ENCODE data around the gene PROM1. TPM values are rescaled to one million over a fixed set of nuclear protein-coding genes. Genes with fewer than 3 reads are reported as not detected.

The PROM1 gene
- total and polyA plus RNA-seq, 2 of the 13 experiments (the other 11 are each of a cell fraction or from before 2014, with no cell fraction given), result 3.9 to 16.4 TPM

DNA sequence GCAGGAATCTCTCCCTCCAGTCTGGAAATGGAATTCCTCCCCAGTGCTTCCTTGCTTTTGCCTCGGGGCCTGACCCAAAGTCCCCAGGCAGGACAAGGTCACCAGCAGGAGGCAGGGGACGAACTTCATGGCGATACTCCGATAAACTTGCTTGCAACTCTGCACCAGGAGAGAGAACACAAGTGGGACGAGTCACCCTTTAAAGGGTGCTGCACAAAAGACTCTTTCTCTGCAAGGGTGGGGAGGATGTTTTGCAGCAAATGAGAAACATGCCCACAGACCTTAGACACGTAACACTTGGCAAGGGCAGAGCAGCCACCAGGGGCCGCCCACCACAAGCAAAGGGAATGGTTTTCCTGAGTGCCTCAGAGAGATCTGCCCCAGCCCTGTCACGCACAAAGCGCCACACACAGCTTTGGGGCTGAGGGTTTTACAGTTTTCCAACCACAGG lies 120.8 kb downstream of the PROM1 start, which contains the start of gene FGFBP2 (continued):
- TF ChIP-seq, protein P1, sequence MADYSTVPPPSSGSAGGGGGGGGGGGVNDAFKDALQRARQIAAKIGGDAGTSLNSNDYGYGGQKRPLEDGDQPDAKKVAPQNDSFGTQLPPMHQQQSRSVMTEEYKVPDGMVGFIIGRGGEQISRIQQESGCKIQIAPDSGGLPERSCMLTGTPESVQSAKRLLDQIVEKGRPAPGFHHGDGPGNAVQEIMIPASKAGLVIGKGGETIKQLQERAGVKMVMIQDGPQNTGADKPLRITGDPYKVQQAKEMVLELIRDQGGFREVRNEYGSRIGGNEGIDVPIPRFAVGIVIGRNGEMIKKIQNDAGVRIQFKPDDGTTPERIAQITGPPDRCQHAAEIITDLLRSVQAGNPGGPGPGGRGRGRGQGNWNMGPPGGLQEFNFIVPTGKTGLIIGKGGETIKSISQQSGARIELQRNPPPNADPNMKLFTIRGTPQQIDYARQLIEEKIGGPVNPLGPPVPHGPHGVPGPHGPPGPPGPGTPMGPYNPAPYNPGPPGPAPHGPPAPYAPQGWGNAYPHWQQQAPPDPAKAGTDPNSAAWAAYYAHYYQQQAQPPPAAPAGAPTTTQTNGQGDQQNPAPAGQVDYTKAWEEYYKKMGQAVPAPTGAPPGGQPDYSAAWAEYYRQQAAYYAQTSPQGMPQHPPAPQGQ (CRISPR knock-in tag; IDR thresholded peaks at IDR 0.05; ENCODE audit: borderline replicate concordance), result no peak
- TF ChIP-seq STAG1 (CRISPR knock-in tag; IDR thresholded peaks at IDR 0.05), result peak; percentile 76
- no peak for TF ChIP-seq ZNF569 (CRISPR knock-in tag; IDR thresholded peaks at IDR 0.05; ENCODE audit: borderline replicate concordance)
- TF ChIP-seq ISX (CRISPR knock-in tag; conservative IDR thresholded peaks at IDR 0.05), result no peak
- peak; percentile 37; the same call in 1 of the 2 replicates for TF ChIP-seq RAD21 (CRISPR knock-in tag; IDR thresholded peaks at IDR 0.05)
- peak; percentile 20; the same call in 1 of the 2 replicates for TF ChIP-seq ZNF331 (CRISPR knock-in tag; IDR thresholded peaks at IDR 0.05)
- TF ChIP-seq BORCS8-MEF2B (CRISPR knock-in tag; IDR thresholded peaks at IDR 0.05), result 0 out of 2 replicates have a peak, but pooled peaks have one; percentile 33

DNA sequence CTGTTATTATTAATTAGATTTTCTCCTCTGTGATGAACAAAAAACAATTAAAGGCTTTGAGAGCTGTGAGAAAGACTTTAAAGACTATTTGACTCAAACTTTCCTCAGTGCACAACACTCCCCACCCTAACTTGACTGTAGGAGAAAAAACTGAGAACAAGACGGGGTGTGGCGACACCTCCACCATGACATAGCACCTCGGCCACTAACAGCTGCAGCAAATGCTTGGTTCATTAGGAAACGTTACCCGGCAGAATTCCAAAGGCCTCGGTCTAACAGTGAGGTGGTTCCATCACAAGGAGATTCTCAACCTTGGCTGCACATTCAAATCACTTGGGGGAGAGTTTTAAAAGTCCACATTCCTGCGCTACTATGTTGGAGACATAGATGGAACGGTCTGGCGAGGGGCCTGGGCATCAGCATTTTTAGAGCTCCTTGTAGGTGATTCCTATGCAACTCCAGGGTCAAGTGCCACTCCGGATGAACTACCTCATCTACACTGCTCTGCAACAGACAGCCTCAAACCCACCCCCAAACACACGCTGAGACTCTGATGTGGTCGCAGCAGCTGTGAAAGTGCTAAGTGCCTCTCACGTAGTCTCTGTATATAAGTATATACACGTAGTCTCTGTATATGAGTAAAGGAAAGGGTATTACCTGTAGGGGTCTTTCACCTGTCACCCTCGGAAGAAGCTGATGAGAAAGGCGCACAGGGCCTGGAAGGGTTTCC lies 121.9 kb downstream of the PROM1 start:
- Histone ChIP-seq H3K4me2 (ENCODE audit: low read depth, low read length) (no peak overlapping the region), H3K79me2 (ENCODE audit: insufficient read depth, low read length) (no peaks in the 10 kb centered on the region), H3K27me3 (ENCODE audit: control insufficient read depth in 1 of 2, insufficient read depth in 2 of 2, low read length in 2 of 2) (peaks cover 0 to 18% of the 10 kb centered on the region in 2 experiments; a peak in 2 of 5 replicates), H3K4me1 (ENCODE audit: insufficient read depth, low read length) (peaks cover 6% of the 10 kb centered on the region; the same call in 1 of the 2 replicates), H2AFZ (ENCODE audit: low read length) (no peak overlapping the region), H3K9ac (ENCODE audit: insufficient read depth, low read depth, low read length) (no peak overlapping the region), H3K36me3 (replicated peaks in 1 of 2; ENCODE audit: control insufficient read depth in 1 of 2, insufficient read depth in 2 of 2, low read length in 2 of 2) (no peaks in the 10 kb centered on the region), H3K27ac (ENCODE audit: extremely low read length, insufficient read depth, low read length) (no peak overlapping the region), H4K20me1 (ENCODE audit: insufficient read depth, low read length) (no peaks in the 10 kb centered on the region), H3K9me3 (ENCODE audit: low read length) (no peaks in the 10 kb centered on the region), H3K4me3 (replicated peaks in 1 of 3; ENCODE audit: insufficient read depth in 1 of 3, low read depth in 2 of 3, low read length in 3 of 3) (no peak overlapping the region)
- CTCF ChIA-PET (ENCODE audit: low intra/inter-chr PET ratio, low total read pairs), result interaction anchor here (1.8 kb wide), 1 partner anchor 40 kb away, joined by 8 read pairs; no protein-coding TSS in a partner anchor
- intact Hi-C loops (cut with micrococcal nuclease; ENCODE audit: unreplicated experiment) (no loop called here), in situ Hi-C loops (cut with HindIII; ENCODE audit: extremely low pct_ligation_motif_present, low pct_unique_long_range_greater_than_20kb) (loop anchor here (5.0 kb wide), 2 partner anchors 40 to 485 kb away; no protein-coding TSS in a partner anchor)
- ATAC-seq (no peak), DNase-seq (ENCODE audit: low spot score) (no peak), FAIRE-seq (no peak)
- POLR2A ChIA-PET, result no interaction called here
- BruUV-seq (replicated peaks), result no TSS peak
- 43% methylated on average over 12 of the region's 16 CpGs for WGBS (ENCODE audit: low lambda C conversion rate)
- no peak for TF ChIP-seq FOXA1 (IDR thresholded peaks at IDR 0.05)
- TF ChIP-seq FOXA1 (CRISPR knock-in tag; IDR thresholded peaks at IDR 0.05), result no peak
- TF ChIP-seq, protein P2, sequence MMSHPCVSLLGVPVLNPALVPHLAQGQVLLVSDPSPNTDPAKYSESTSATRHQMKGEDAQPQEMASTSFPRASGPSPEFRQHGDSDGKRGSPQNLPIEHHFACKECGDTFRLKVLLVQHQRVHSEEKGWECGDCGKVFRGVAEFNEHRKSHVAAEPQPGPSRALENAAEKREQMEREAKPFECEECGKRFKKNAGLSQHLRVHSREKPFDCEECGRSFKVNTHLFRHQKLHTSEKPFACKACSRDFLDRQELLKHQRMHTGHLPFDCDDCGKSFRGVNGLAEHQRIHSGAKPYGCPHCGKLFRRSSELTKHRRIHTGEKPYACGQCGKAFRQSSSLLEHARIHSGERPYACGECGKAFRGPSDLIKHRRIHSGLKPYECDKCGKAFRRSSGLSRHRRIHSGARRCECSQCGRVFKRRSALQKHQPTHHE (CRISPR knock-in tag; IDR thresholded peaks at IDR 0.05; ENCODE audit: borderline replicate concordance), result no peak
- TF ChIP-seq BRCA1 (CRISPR knock-in tag; IDR thresholded peaks at IDR 0.05), result no peak

Data from HepG2 (cell line).